HCT116 (cell line): ENCODE data around the gene PIGQ.

ENCODE experiments used
- ATF3 ChIP-seq: IDR thresholded peaks from 2 replicates; pipeline ENCODE4 v1.6.1; 2012
- CEBPB ChIP-seq: IDR thresholded peaks from 2 replicates; pipeline ENCODE4 v1.6.1; 2012; ENCODE audit warnings: low read depth
- CTCF ChIP-seq, 3 experiments: fragments of 200-600 bp in 1 of 3; sonication (generic) in 1 of 3; IDR thresholded peaks in 2 of 3; conservative IDR thresholded peaks in 1 of 3; 2 replicates each; pipeline ENCODE4 v1.5.1; 2012 to 2017; ENCODE audit warnings: low read depth in 2 of 3, low read length in 2 of 3, antibody characterized with exemption in 1 of 3, borderline replicate concordance in 1 of 3, control low read depth in 1 of 3, mild to moderate bottlenecking in 1 of 3, mixed read lengths in 1 of 3, mixed run types in 1 of 3, moderate library complexity in 1 of 3; ENCODE audit not compliant: insufficient read depth in 1 of 3
- EGR1 ChIP-seq: IDR thresholded peaks from 2 replicates; pipeline ENCODE4 v1.6.1; 2012; ENCODE audit warnings: low read depth
- FOSL1 ChIP-seq: IDR thresholded peaks from 2 replicates; pipeline ENCODE4 v1.6.1; 2012; ENCODE audit warnings: low read depth
- JUND ChIP-seq: IDR thresholded peaks from 2 replicates; pipeline ENCODE4 v1.6.1; 2012
- POLR2A ChIP-seq: IDR thresholded peaks from 2 replicates; pipeline ENCODE4 v1.7.0; 2011; ENCODE audit warnings: borderline replicate concordance; ENCODE audit not compliant: insufficient read depth, insufficient read length; ENCODE audit errors: extremely low read depth
- RAD21 ChIP-seq: IDR thresholded peaks from 2 replicates; pipeline ENCODE4 v1.6.1; 2012; ENCODE audit warnings: low read depth, mild to moderate bottlenecking
- SIN3A ChIP-seq: IDR thresholded peaks from 2 replicates; pipeline ENCODE4 v1.6.1; 2012; ENCODE audit warnings: low read depth
- ZBTB33 ChIP-seq: IDR thresholded peaks from 2 replicates; pipeline ENCODE4 v1.6.1; 2011; ENCODE audit warnings: mild to moderate bottlenecking, low read length, moderate library complexity; ENCODE audit not compliant: insufficient replicate concordance; ENCODE audit errors: extremely low read depth

- TF ChIP-seq CTCF (IDR thresholded peaks at IDR 0.05 in 2 of 3, conservative IDR thresholded peaks at IDR 0.05 in 1 of 3; ENCODE audit: borderline replicate concordance in 1 of 3, insufficient read depth in 1 of 3, low read depth in 2 of 3, low read length in 2 of 3) (no peak), CEBPB (no peak), ZBTB33 (no peak), RAD21 (no peak), POLR2A (no peak), FOSL1 (no peak), EGR1 (no peak), ATF3 (no peak), SIN3A (no peak), JUND (no peak)
Observed at GRCh38 chr16:544517-544916, 25.3 kb upstream of the PIGQ start.
